HG03095 (cell line): ENCODE results near the gene PPP2R5D.
A peak's percentile ranks its signal among the peaks of the same experiment; 100 is the strongest.

Source experiments
- ATAC-seq: cut with Tn5 transposase; IDR thresholded peaks from one replicate; pipeline ENCODE4 v1.9.1; 2021; ENCODE audit warnings: moderate library complexity; ENCODE audit not compliant: unreplicated experiment

The PPP2R5D gene

GRCh38 chr6:42963179-42963854 lies 21.1 kb upstream of the PPP2R5D start:
- ATAC-seq: no peak

- ATAC-seq: no peak
These were observed 20.3 kb upstream of the PPP2R5D start for GRCh38 chr6:42963855-42964605.

GRCh38 chr6:42966571-42966970 lies 17.8 kb upstream of the PPP2R5D start:
- ATAC-seq: no peak

- no peak for ATAC-seq
These were observed 17.1 kb upstream of the PPP2R5D start for GRCh38 chr6:42967228-42967627.

- ATAC-seq: no peak
These were observed 16.2 kb upstream of the PPP2R5D start for GRCh38 chr6:42968126-42968701.

- no peak for ATAC-seq
These were observed 15.6 kb upstream of the PPP2R5D start for GRCh38 chr6:42968783-42969182.

GRCh38 chr6:42969431-42969830 lies 14.9 kb upstream of the PPP2R5D start:
- ATAC-seq: no peak

GRCh38 chr6:42969934-42970333 lies 14.4 kb upstream of the PPP2R5D start:
- ATAC-seq: no peak

GRCh38 chr6:42970871-42971612 lies 13.3 kb upstream of the PPP2R5D start:
- no peak for ATAC-seq

- ATAC-seq: no peak
These were observed 12.5 kb upstream of the PPP2R5D start for GRCh38 chr6:42971746-42972327.

- ATAC-seq: no peak
These were observed 10.4 kb upstream of the PPP2R5D start for GRCh38 chr6:42973926-42974325.

- no peak for ATAC-seq
These were observed 9.4 kb upstream of the PPP2R5D start for GRCh38 chr6:42974919-42975505.

GRCh38 chr6:42978487-42978838 lies 5.9 kb upstream of the PPP2R5D start:
- peak; percentile 16 for ATAC-seq

- peak; percentile 93 for ATAC-seq
These were observed 5.4 kb upstream of the PPP2R5D start, which contains the start of gene PEX6 for GRCh38 chr6:42978839-42979522. Gene PEX6 (minus strand): TSS chr6:42979181. CDS start chr6:42979150, 31 bp downstream.

- ATAC-seq: no peak
These were observed 4.7 kb upstream of the PPP2R5D start for GRCh38 chr6:42979523-42980177.

- ATAC-seq: no peak
These were observed 2.5 kb upstream of the PPP2R5D start for GRCh38 chr6:42981836-42982235.

GRCh38 chr6:42984924-42985475 lies 630 bp downstream of the PPP2R5D start:
- ATAC-seq: no peak

GRCh38 chr6:42987533-42988451 lies 3.4 kb downstream of the PPP2R5D start:
- ATAC-seq: no peak
